Measurements from ENCODE around the gene NECAB2. TPM values are rescaled to one million over a fixed set of nuclear protein-coding genes. Genes with fewer than 3 reads are reported as not detected.

NECAB2 gene
- total RNA-seq, 4 donors from 2014 or later = not detected

- TF ChIP-seq, protein P1, sequence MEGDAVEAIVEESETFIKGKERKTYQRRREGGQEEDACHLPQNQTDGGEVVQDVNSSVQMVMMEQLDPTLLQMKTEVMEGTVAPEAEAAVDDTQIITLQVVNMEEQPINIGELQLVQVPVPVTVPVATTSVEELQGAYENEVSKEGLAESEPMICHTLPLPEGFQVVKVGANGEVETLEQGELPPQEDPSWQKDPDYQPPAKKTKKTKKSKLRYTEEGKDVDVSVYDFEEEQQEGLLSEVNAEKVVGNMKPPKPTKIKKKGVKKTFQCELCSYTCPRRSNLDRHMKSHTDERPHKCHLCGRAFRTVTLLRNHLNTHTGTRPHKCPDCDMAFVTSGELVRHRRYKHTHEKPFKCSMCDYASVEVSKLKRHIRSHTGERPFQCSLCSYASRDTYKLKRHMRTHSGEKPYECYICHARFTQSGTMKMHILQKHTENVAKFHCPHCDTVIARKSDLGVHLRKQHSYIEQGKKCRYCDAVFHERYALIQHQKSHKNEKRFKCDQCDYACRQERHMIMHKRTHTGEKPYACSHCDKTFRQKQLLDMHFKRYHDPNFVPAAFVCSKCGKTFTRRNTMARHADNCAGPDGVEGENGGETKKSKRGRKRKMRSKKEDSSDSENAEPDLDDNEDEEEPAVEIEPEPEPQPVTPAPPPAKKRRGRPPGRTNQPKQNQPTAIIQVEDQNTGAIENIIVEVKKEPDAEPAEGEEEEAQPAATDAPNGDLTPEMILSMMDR (IDR thresholded peaks at IDR 0.05; ENCODE audit: low read depth) = no peak
Observed at GRCh38 chr16:84000989-84001642, 33.1 kb downstream of the NECAB2 start.

DNA sequence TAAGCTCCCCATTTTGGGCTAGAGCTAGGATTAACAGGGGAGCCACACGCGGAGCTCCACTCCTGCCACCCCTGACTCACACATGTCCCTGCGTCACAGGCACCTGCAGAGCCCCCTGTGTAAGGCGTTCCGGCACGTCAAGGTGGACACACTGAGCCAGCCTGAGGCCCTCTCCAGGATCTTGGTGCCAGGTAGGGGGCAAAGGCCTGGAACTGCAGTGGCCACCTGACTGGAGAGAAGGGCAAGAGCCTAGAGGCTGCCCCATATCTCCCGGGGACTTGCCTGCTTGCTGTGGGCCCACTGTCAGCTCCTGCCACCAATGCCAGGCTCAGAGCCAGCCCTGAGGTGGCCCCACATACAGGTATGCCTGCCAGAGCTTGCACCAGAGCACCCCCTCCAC is 33.7 kb downstream of the NECAB2 start:
- TF ChIP-seq, protein P1 (IDR thresholded peaks at IDR 0.05; ENCODE audit: low read depth) = no peak

DNA sequence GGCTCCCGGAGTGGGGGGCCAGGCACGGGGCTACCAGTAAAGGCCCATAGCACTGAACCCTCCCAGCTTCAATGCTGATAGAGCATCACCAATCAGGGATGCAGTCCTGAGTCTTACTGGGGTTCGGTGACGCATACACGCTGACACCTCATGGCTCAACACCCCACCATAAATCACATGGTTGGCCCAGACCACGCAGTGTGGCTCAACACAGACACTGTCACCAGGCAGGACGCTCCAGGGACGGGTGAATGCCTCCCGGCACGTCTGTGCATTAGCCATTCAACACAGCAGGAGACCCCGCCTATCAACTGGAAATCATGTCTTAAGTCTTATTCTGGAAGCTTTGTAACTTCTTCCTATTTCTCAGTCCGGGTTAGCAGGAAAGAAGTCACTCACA is 35.0 kb downstream of the NECAB2 start:
- TF ChIP-seq, protein P1 (IDR thresholded peaks at IDR 0.05; ENCODE audit: low read depth) = no peak

DNA sequence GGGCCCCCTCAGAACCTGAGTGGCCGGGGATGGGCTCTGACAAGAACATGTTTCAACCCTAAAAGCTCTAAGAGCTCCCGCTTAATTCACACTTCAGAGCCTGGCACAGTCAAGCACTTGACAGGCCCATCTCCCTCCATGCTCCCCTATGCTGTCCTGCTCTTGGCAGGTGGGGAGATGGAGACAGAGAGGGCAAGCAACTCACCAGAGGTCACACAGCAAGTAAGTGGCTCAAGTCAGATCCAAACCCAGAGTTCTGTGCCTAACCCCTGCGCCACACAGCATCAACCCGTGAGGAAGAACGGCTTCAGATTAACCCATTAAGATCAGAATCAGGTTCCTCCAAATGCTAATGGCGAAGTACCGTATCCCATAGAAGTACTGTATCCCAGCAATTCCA is 36.4 kb downstream of the NECAB2 start:
- TF ChIP-seq, protein P1 (IDR thresholded peaks at IDR 0.05; ENCODE audit: low read depth) = no peak

GRCh38 chr16:84005391-84005790 is 37.3 kb downstream of the NECAB2 start:
- TF ChIP-seq, protein P1 (IDR thresholded peaks at IDR 0.05; ENCODE audit: low read depth) = no peak

DNA sequence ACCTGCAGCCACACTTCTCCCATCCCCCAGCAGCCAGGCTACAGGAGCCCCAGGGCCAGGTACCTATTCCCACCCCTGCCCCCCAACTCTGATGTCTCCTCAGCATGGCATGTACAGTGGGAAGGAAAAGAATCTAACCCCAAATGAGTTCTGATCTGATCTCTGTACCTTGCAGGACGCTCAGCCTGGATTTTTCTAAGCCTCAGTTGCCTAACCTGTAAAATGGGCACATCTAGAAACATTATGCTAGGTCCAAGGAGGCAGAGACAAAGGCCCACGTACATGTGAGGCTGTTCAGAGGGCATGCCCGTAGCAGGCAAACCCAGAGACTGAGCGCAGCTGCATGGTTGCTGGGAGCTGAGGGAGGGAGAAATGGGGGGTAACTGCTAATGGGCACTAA is 39.5 kb downstream of the NECAB2 start:
- TF ChIP-seq, protein P1 (IDR thresholded peaks at IDR 0.05; ENCODE audit: low read depth) = no peak

GRCh38 chr16:84007965-84008364 is 39.9 kb downstream of the NECAB2 start:
- TF ChIP-seq, protein P1 (IDR thresholded peaks at IDR 0.05; ENCODE audit: low read depth) = no peak
